Stimulated activated naive CD8-positive, alpha-beta T cell treated with anti-CD3 and anti-CD28 coated beads, Interleukin-15, Interleukin-2, amounts not matched to agents 100 ng/mL and 50 ng/mL, for 24 hours (primary cell): ENCODE measurements around the gene RFTN1.
A peak's percentile ranks its signal among the peaks of the same experiment; 100 is the strongest.

ENCODE experiments used
- H3K27ac Mint-ChIP-seq: one replicate; pipeline ENCODE4 v1.8.0; 2021; ENCODE audit warnings: mild to moderate bottlenecking, mixed read lengths
- H3K27me3 Mint-ChIP-seq: one replicate; pipeline ENCODE4 v1.8.0; 2021; ENCODE audit warnings: mixed read lengths
- H3K36me3 Mint-ChIP-seq: one replicate; pipeline ENCODE4 v1.8.0; 2021; ENCODE audit warnings: low read depth, mixed read lengths
- H3K4me1 Mint-ChIP-seq: one replicate; pipeline ENCODE4 v1.8.0; 2021; ENCODE audit warnings: low read depth, mixed read lengths
- H3K4me3 Mint-ChIP-seq: one replicate; pipeline ENCODE4 v1.8.0; 2021; ENCODE audit warnings: mild to moderate bottlenecking, mixed read lengths
- H3K9me3 Mint-ChIP-seq: one replicate; pipeline ENCODE4 v1.8.0; 2021; ENCODE audit warnings: mixed read lengths

Gene RFTN1

DNA sequence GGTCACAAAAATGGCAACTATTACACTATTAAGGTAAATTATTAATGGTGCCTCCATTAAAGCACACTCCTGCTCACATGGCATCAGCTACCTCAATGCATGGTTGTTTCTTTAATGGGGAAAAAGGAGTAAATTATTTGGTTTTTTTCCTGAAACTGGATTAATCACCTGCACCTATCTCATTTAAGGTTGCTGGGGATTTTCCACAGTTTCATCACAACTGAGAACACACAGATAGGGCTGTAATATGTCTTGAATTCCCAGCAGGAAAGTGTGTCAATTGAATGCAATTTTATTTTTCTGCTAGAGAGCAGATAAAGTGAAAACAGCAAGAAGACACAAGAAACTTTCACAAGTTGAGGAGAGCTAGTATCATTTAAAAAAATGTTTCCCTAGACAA, 36.4 kb downstream of the RFTN1 start:
- peak overlapping the region; percentile 24 for H3K27ac Mint-ChIP-seq
- H3K4me3 Mint-ChIP-seq, result peak overlapping the region; percentile 4
- peaks cover 74% of the 10 kb centered on the region for H3K4me1 Mint-ChIP-seq
- H3K9me3 Mint-ChIP-seq, result no peaks in the 10 kb centered on the region
- H3K36me3 Mint-ChIP-seq, result peaks cover 91% of the 10 kb centered on the region
- no peaks in the 10 kb centered on the region for H3K27me3 Mint-ChIP-seq

DNA sequence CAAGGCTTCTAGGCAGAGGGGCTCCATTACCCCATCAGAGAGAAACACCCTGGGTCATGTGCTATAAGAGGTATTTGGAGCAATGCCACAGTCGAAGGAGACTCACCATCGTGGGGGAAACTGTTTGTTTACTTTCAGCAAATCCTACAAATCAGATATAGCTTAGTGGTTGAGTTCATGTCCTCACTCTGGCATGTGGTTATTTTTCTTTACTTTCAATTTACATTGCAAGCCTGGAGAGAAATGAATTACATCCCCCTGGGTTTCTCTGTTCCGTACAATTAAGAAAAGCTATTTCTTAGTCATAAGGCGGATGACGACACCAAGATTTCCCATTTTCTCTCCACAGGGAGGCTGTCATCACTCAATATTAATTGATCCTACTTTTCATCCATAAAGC, 36.9 kb downstream of the RFTN1 start:
- H3K9me3 Mint-ChIP-seq, result no peaks in the 10 kb centered on the region
- peaks cover 71% of the 10 kb centered on the region for H3K4me1 Mint-ChIP-seq
- H3K36me3 Mint-ChIP-seq, result peaks cover 95% of the 10 kb centered on the region
- no peaks in the 10 kb centered on the region for H3K27me3 Mint-ChIP-seq
- peak overlapping the region; percentile 14 for H3K27ac Mint-ChIP-seq
- no peak overlapping the region for H3K4me3 Mint-ChIP-seq

DNA sequence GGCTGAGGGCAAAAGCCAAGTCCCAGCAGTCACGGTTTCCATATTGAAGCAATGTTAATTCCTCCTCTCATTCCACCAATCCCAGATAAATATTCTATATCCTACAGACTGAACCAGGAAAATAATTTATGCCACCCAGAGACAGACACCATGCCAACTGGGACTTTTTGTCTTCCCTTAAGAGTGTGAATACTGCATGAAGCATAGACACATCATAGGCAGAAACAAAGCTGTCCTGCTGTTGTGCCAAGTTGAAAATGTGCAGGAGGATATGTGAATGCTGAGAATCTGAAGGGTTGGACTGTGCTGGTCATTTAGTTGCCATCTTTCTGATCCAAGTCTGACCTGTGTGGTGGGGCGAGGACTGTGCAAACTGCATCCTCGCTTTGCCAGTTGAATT, 37.7 kb downstream of the RFTN1 start:
- no peak overlapping the region for H3K27ac Mint-ChIP-seq
- H3K36me3 Mint-ChIP-seq, result peaks cover 96% of the 10 kb centered on the region
- no peak overlapping the region for H3K4me3 Mint-ChIP-seq

DNA sequence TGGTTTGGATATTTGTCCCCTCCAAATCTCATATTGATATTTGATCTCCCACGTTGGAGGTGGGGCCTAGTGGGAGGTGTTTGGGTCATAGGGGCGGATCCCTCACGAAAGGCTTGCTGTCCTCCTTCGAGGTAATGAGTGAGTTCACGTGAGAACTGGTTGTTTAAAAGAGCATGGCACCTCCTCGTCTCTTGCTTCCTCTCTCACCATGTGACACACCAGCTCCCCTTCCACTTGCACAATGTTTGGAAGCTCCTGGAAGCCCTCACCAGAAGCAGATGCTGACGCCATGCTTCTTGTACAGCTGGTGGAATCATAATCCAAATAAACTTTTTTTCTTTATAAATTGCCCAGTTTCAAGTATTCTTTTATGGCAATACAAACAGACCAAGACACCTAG, 38.6 kb downstream of the RFTN1 start:
- Mint-ChIP-seq H3K4me1 (peaks cover 62% of the 10 kb centered on the region), H3K9me3 (no peaks in the 10 kb centered on the region), H3K36me3 (peaks cover 96% of the 10 kb centered on the region), H3K27ac (no peak overlapping the region), H3K4me3 (no peak overlapping the region), H3K27me3 (no peaks in the 10 kb centered on the region)

More for the DNA sequence above, 37.7 kb downstream of the RFTN1 start:
- H3K9me3 Mint-ChIP-seq, result no peaks in the 10 kb centered on the region
- peaks cover 63% of the 10 kb centered on the region for H3K4me1 Mint-ChIP-seq
- no peaks in the 10 kb centered on the region for H3K27me3 Mint-ChIP-seq

DNA sequence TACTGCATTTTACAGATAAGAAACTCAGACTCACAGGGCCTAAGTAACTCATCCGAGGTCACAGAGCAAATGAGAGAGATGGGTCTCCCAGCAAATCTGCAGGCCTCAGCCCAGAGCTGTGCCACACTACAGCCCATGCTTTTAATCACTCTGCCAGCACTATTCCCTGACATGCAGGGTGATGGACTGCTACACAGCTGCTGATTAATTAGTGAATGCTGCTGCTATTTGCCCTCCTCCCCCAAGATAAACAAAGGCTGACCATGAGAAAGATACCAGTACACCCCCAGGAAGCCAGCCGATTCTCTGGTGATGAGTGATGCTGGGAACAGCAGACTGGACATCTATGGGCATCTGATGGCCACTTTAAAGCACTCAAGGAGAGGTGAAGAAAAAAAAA, 39.3 kb downstream of the RFTN1 start:
- Mint-ChIP-seq H3K4me3 (no peak overlapping the region), H3K27me3 (no peaks in the 10 kb centered on the region), H3K36me3 (peaks cover 93% of the 10 kb centered on the region), H3K4me1 (peaks cover 61% of the 10 kb centered on the region), H3K27ac (no peak overlapping the region), H3K9me3 (no peaks in the 10 kb centered on the region)

DNA sequence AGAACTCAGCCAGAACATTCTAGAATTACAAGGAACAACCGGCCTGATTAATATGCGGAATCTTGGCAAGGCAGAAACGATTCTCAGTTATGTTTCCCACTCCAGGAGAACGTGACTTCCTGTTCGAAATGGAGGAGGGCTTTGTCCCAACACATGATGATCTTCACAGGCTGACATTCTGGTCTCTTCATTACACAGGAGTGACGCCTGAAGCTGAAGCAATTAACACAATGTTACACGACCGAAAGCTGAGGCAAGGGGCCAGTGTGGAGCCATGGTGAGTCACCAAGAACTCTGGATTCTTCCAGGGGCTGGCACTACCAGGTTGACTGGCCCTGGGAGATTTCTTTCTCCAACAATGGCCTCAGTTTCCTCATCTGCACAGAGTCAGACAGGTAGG, 40.9 kb downstream of the RFTN1 start:
- H3K4me1 Mint-ChIP-seq, result peaks cover 66% of the 10 kb centered on the region
- no peak overlapping the region for H3K4me3 Mint-ChIP-seq
- no peaks in the 10 kb centered on the region for H3K9me3 Mint-ChIP-seq
- peaks cover 90% of the 10 kb centered on the region for H3K36me3 Mint-ChIP-seq
- H3K27me3 Mint-ChIP-seq, result no peaks in the 10 kb centered on the region
- H3K27ac Mint-ChIP-seq, result no peak overlapping the region

DNA sequence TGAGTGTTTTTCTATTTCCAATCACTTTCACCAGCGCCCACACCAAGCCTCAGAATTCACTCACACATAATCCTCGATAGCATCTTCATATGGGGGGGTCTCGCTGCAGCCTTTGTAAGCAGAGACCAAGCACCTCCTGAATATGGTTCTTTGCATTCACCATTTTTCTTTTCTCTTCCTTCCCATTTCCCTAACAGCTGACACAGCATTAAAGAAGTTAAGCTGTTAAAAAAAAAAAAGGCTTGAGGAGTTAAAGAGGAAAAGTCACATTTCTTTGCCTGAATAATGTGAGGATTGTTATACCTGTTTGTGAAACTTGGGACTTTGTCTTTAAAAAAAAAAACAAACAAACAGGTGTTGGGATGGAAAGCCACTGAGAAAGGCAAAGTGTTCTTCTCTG, 41.6 kb downstream of the RFTN1 start:
- Mint-ChIP-seq H3K36me3 (peaks cover 89% of the 10 kb centered on the region), H3K4me1 (peaks cover 66% of the 10 kb centered on the region), H3K27ac (no peak overlapping the region), H3K4me3 (no peak overlapping the region), H3K27me3 (no peaks in the 10 kb centered on the region), H3K9me3 (no peaks in the 10 kb centered on the region)

DNA sequence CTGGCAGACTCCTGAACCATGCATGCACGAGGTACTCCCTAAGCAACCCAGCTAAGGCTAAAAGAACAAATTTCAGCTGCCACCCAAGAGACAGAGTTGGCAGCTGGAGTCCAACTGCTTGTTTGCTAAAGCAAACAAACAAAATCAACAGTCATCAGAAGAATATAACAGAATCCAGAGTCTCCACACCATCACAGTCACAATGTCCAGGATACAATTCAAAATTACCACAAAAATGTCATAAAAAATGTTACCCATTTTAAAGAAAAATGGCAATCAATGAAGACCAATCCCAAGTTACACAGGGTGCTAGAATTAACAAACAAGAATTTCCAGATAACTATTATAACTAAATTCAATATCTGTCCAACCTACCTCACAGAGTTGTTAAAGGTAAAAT, 42.9 kb downstream of the RFTN1 start:
- H3K27me3 Mint-ChIP-seq, result no peaks in the 10 kb centered on the region
- no peak overlapping the region for H3K4me3 Mint-ChIP-seq
- H3K4me1 Mint-ChIP-seq, result peaks cover 58% of the 10 kb centered on the region
- peaks cover 89% of the 10 kb centered on the region for H3K36me3 Mint-ChIP-seq
- peak overlapping the region; percentile 59 for H3K27ac Mint-ChIP-seq
- H3K9me3 Mint-ChIP-seq, result no peaks in the 10 kb centered on the region

DNA sequence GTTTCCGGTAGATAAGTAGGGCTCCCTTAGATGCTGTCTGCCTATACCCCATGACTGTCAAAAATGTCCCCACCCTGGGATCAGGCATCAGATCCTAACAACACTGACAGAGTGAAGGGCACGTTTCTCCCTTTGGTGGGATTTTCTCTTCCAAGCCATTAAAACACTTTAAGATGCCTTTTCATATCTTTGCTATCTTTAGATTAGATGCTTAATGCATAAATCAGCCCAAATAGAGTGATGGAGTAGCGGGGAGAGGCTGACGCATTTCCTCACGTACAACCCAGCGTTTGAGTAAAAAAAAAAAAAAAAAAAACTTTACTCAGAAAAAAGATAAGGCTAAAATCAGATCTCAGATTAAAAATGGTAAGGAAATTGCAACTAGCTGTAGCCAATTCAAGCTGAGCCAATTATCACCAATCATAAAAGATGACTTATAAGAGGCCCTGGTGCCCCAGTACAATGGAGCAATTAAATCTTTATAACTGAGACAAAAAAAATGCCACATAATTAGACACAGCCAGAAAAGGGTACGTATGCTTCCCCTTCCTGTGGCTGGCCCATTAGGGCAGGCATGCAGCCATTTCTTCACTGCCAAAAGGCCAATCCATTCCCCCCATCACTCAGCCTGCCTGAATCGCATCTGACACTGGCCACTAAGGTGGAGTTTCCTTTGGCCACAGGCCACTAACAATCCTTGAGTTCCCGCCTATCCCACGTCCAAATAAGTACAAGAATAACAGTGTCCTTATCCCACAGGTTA, 45.0 kb downstream of the RFTN1 start:
- H3K27ac Mint-ChIP-seq, result peak overlapping the region; percentile 91
- peaks cover 61% of the 10 kb centered on the region for H3K4me1 Mint-ChIP-seq
- H3K36me3 Mint-ChIP-seq, result peaks cover 88% of the 10 kb centered on the region
- peak overlapping the region; percentile 74 for H3K4me3 Mint-ChIP-seq
- H3K9me3 Mint-ChIP-seq, result no peaks in the 10 kb centered on the region
- H3K27me3 Mint-ChIP-seq, result no peaks in the 10 kb centered on the region

DNA sequence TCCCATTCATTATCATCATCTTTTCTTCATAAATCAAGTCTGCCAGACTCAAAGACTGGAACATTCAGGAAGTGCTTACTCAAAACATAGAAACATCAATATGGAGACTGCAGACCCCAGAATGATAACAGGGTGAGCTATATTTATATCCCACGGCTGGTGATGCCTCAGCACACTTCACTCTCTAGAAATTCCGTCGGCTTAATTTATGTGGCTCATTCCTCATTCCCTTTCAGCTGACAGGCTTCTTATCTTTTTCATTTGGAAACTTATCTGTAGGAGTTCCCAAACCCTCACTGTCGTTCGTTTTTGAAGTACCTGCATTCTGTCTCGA, 45.5 kb downstream of the RFTN1 start:
- H3K36me3 Mint-ChIP-seq, result peaks cover 85% of the 10 kb centered on the region
- H3K4me1 Mint-ChIP-seq, result peaks cover 66% of the 10 kb centered on the region
- no peaks in the 10 kb centered on the region for H3K27me3 Mint-ChIP-seq
- peak overlapping the region; percentile 74 for H3K4me3 Mint-ChIP-seq
- no peaks in the 10 kb centered on the region for H3K9me3 Mint-ChIP-seq
- peak overlapping the region; percentile 91 for H3K27ac Mint-ChIP-seq

DNA sequence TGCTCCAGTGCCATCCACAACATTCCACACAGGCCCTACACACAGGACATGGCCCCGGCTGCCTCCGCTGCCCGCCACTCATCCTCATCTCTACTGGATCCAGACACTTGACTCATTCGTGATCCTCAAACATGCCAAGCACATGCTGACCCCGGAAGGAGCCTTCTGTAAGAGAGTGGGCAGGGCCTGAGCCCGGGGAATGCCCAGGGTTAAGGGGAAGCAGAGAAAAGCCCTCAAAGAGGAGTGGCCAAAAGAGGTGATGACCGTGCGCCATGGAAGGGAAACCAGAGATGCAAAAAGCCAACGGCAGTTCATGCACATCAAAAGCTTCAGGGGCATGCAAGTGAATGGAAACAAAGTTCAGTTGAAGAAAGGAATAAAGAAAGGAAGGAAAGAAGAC, 46.1 kb downstream of the RFTN1 start:
- Mint-ChIP-seq H3K36me3 (peaks cover 80% of the 10 kb centered on the region), H3K27ac (peak overlapping the region; percentile 91), H3K9me3 (no peaks in the 10 kb centered on the region), H3K27me3 (no peaks in the 10 kb centered on the region), H3K4me1 (peaks cover 72% of the 10 kb centered on the region), H3K4me3 (peak overlapping the region; percentile 74)

DNA sequence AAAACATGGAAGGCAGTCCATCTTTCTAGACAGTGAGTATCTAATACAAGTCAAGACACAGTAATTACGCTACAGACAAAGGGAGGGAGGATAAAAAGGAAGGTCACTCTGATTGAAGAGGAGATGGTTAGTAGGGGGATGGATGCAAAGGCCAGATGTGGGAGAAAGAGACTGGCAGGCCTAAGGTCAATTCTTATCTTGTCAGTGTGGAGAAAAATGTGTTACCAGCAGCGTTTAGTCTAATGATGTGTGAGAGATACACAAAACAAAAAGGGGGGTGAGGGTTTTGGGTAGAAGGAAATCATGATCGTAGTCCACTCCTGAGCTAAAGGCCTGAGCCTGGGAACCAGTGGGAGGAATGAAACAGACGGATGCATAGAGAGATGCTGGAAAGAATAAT, 46.7 kb downstream of the RFTN1 start:
- Mint-ChIP-seq H3K4me3 (no peak overlapping the region), H3K27ac (peak overlapping the region; percentile 22), H3K27me3 (no peaks in the 10 kb centered on the region), H3K9me3 (no peaks in the 10 kb centered on the region), H3K4me1 (peaks cover 71% of the 10 kb centered on the region), H3K36me3 (peaks cover 75% of the 10 kb centered on the region)

DNA sequence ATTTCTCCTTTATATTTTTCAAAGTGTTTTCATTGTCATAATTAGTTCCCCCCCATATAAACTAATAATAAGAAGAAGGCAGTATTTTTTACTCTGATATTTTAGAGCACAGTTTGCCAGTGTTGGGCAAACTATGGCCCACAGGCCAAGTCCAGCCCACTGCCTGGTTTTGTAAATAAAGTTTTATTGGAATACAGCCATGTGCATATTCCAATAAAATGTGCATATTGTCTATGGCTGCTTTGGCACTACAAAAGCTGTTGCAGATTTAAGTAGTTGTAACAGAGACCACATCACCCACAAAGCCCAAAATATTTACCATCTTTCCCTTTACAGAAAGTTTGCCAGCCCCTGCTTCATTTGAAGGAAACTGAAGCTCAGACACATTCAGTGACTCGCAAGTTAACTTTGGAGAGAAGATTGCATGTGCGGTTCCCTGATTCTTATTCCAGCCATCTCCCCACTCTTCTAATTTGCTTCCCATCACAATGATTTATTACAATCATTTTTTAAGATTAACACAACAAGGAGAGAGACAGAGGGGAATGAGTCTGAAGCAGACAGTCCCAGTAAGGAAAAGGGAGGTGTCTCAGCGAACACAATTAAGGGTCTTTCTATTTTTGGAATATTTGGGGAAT, 48.9 kb downstream of the RFTN1 start:
- H3K27me3 Mint-ChIP-seq, result no peaks in the 10 kb centered on the region
- no peak overlapping the region for H3K27ac Mint-ChIP-seq
- peaks cover 62% of the 10 kb centered on the region for H3K4me1 Mint-ChIP-seq
- H3K4me3 Mint-ChIP-seq, result no peak overlapping the region
- no peaks in the 10 kb centered on the region for H3K9me3 Mint-ChIP-seq
- H3K36me3 Mint-ChIP-seq, result peaks cover 69% of the 10 kb centered on the region

DNA sequence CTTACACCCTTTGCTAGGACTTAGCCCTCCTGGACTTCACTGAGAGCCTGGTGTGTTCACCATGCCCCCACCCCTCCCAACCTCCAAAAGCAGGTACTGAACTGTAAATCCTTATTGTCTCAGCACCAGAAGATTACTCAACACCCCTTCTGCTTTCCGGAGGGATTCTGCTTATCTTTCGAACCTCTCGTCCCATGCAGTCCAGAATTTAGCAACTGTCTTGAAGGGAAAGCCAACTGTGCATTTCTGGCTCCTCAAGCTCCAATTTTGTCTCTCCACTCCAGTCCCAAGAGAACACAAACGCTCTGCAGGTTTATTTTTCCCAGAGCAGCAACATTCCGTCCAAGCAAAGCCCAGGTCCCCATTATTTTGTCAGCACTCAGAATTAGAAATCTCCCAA, 49.6 kb downstream of the RFTN1 start:
- Mint-ChIP-seq H3K27ac (peak overlapping the region; percentile 5), H3K27me3 (no peaks in the 10 kb centered on the region)

DNA sequence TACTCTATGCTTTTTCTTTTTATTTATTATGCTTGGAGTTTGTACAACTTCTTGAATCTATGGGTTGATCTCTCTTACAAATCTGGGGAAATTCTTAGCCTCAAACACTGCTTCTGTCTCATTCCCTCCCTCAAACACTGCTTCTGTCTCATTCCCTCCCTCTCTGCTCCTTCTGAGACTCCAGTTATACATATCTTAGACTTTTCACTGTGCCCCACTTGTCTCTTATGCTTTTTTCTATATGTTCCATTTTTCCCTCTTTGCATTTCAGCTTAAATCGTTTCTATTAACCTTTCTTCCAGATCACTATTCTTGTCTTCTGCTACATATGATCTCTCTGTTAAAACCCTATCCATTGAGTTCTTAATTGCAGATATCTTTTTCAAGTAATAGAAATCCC, 50.4 kb downstream of the RFTN1 start:
- Mint-ChIP-seq H3K4me3 (peak overlapping the region; percentile 31), H3K9me3 (no peaks in the 10 kb centered on the region), H3K27me3 (no peaks in the 10 kb centered on the region), H3K27ac (peak overlapping the region; percentile 46), H3K4me1 (peaks cover 55% of the 10 kb centered on the region), H3K36me3 (peaks cover 64% of the 10 kb centered on the region)

More for the DNA sequence above, 49.6 kb downstream of the RFTN1 start:
- Mint-ChIP-seq H3K4me1 (peaks cover 55% of the 10 kb centered on the region), H3K9me3 (no peaks in the 10 kb centered on the region), H3K36me3 (peaks cover 63% of the 10 kb centered on the region), H3K4me3 (no peak overlapping the region)

DNA sequence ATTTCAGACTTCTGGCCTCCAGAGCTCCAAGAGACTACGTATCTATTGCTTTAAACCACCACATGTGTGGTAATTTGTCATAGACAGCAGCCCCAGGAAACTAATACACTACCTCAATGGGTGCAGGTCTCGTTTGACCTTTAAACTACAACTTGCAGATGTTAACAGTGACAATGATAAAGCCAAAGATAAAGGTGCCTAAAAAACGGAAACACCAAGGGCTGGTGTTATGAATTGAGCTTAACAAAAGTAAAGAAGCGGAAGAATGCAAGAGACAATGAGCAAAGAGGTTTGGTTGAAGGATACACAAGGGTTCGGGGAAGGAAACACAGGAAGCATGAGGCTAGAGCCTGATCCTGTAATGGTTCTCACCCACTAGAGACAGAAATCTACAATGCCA, 50.8 kb downstream of the RFTN1 start:
- peaks cover 55% of the 10 kb centered on the region for H3K4me1 Mint-ChIP-seq
- H3K4me3 Mint-ChIP-seq, result peak overlapping the region; percentile 31
- peaks cover 63% of the 10 kb centered on the region for H3K36me3 Mint-ChIP-seq
- no peaks in the 10 kb centered on the region for H3K9me3 Mint-ChIP-seq
- peak overlapping the region; percentile 46 for H3K27ac Mint-ChIP-seq
- no peaks in the 10 kb centered on the region for H3K27me3 Mint-ChIP-seq
